Measurements from ENCODE around the gene HARS2. TPM values are rescaled to one million over a fixed set of nuclear protein-coding genes. Genes with fewer than 3 reads are reported as not detected.
"Not testable (repeated sequence)": the region's sequence is repeated elsewhere in the genome, so short reads cannot be mapped to it uniquely, and the experiment has no call there.

Gene HARS2
- polyA plus RNA-seq, 2 of the 4 experiments (the other 2 are of a cell fraction): 44.9 to 55.1 TPM

GRCh38 chr5:140710899-140711552, 19.8 kb downstream of the HARS2 start (continued):
- TF ChIP-seq SREBF2 (IDR thresholded peaks at IDR 0.05): peak; percentile 81
- TF ChIP-seq HEYL (CRISPR knock-in tag; IDR thresholded peaks at IDR 0.05): no peak

- CTCF ChIA-PET: interaction anchor here (1.7 to 2.1 kb wide), 3 partner anchors 8 to 11 kb away, joined by 6 to 9 read pairs (median 9); no protein-coding TSS in a partner anchor
- Histone ChIP-seq H3K27ac (peak overlapping the region; percentile 81 to 93; a peak in 3 of 6 replicates), H3K4me2 (peak overlapping the region; percentile 79), H3K9me3 (no peaks in the 10 kb centered on the region), H3K4me1 (peaks cover 9% of the 10 kb centered on the region; the same call in 2 of the 3 replicates), H3K4me3 (peak overlapping the region; percentile 46; the same call in 1 of the 3 replicates)
- DNase-seq (ENCODE audit: low read depth in 1 of 2, low spot score in 1 of 2): no peak
- TF ChIP-seq E2F6 (IDR thresholded peaks at IDR 0.05; ENCODE audit: borderline replicate concordance, low read depth) (no peak), HES2 (IDR thresholded peaks at IDR 0.05) (no peak), RARB (CRISPR knock-in tag; IDR thresholded peaks at IDR 0.05) (no peak), JUNB (IDR thresholded peaks at IDR 0.05) (no peak), HOXB5 (CRISPR knock-in tag; IDR thresholded peaks at IDR 0.05) (no peak), USF2 (IDR thresholded peaks at IDR 0.05) (no peak), EHF (CRISPR knock-in tag; IDR thresholded peaks at IDR 0.05) (no peak), MYC (IDR thresholded peaks at IDR 0.05; ENCODE audit: borderline replicate concordance, low read length) (no peak), ZNF302 (CRISPR knock-in tag; IDR thresholded peaks at IDR 0.05) (no peak), KDM5A (IDR thresholded peaks at IDR 0.05) (no peak)
- POLR2A ChIA-PET: interaction anchor here (1.1 to 3.9 kb wide), 8 partner anchors 8 to 328 kb away, joined by 3 to 72 read pairs (median 18); partner anchors contain the start of genes ANKHD1, EIF4EBP3, HARS1 and HARS2
- no peak for ATAC-seq
- WGBS (ENCODE audit: missing lambda C conversion rate): 9% methylated on average over 1 of the region's 1 CpG
- FAIRE-seq: no peak
Measured at GRCh38 chr5:140711794-140712193, 20.5 kb downstream of the HARS2 start.

- 86% methylated on average over 1 of the region's 1 CpG for WGBS (ENCODE audit: missing lambda C conversion rate)
- Histone ChIP-seq H3K27ac (no peak overlapping the region), H3K4me1 (peaks cover 9% of the 10 kb centered on the region; the same call in 2 of the 3 replicates), H3K9me3 (no peaks in the 10 kb centered on the region), H3K4me2 (no peak overlapping the region), H3K4me3 (no peak overlapping the region)
- TF ChIP-seq TP53 (CRISPR knock-in tag; IDR thresholded peaks at IDR 0.05): no peak
- TF ChIP-seq ZC3H11A (IDR thresholded peaks at IDR 0.05): no peak
- no peak for TF ChIP-seq HMGXB4 (CRISPR knock-in tag; IDR thresholded peaks at IDR 0.05; ENCODE audit: borderline replicate concordance)
- 0 out of 4 replicates have a peak, but pooled peaks of 1 of the 2 experiments have one; percentile 9 for TF ChIP-seq CEBPB (IDR thresholded peaks at IDR 0.05)
- TF ChIP-seq EHMT2 (IDR thresholded peaks at IDR 0.05; ENCODE audit: low read depth): no peak
- no peak for TF ChIP-seq E2F6 (IDR thresholded peaks at IDR 0.05; ENCODE audit: borderline replicate concordance, low read depth)
- FAIRE-seq (no peak), DNase-seq (ENCODE audit: low read depth in 1 of 2, low spot score in 1 of 2) (no peak), ATAC-seq (no peak)
- POLR2A ChIA-PET: no interaction called here
- CTCF ChIA-PET: no interaction called here
Measured at GRCh38 chr5:140713562-140714094, 22.4 kb downstream of the HARS2 start.

GRCh38 chr5:140716238-140716637, 25.0 kb downstream of the HARS2 start:
- 90% methylated on average over 2 of the region's 2 CpGs for WGBS (ENCODE audit: missing lambda C conversion rate)
- POLR2A ChIA-PET: interaction anchor here (0.6 kb wide), 1 partner anchor 23 kb away, joined by 3 read pairs; no protein-coding TSS in a partner anchor
- ATAC-seq; H3K27ac ChIP-seq; H3K4me1 ChIP-seq; DNase-seq (ENCODE audit: low read depth in 1 of 2, low spot score in 1 of 2); H3K9me3 ChIP-seq; FAIRE-seq; CTCF ChIA-PET; H3K4me2 ChIP-seq; H3K4me3 ChIP-seq: not testable (repeated sequence)

All from A549 (cell line).